Tibial nerve (tissue), 4 donors: Measurements from ENCODE around the gene POLR3A. TPM values are rescaled to one million over a fixed set of nuclear protein-coding genes. Genes with fewer than 3 reads are reported as not detected.
A peak's percentile ranks its signal among the peaks of the same experiment; 100 is the strongest.

ENCODE experiments used
- DNase-seq, 2 donors: peaks; one replicate each; pipeline ENCODE4 v3.0.0-alpha.2; 2019; ENCODE audit warnings: low spot score in 2 of 2
- H3K27ac ChIP-seq, 4 donors: fragments of 200-600 bp; sonication (generic) in 3 of 4; one replicate each; pipeline ENCODE4 v1.5.1; 2017 to 2019; ENCODE audit warnings: mild to moderate bottlenecking in 1 of 4
- H3K27me3 ChIP-seq, 2 donors: fragments of 200-600 bp; sonication (generic) in 1 of 2; one replicate each; pipeline versions ENCODE4 v1.5.1 to v1.6.0; 2017 to 2019
- H3K36me3 ChIP-seq, 3 donors: fragments of 200-600 bp; sonication (generic); one replicate each; pipeline ENCODE4 v1.5.1; 2018 to 2019
- H3K4me1 ChIP-seq, 4 donors: fragments of 200-600 bp; sonication (generic) in 3 of 4; one replicate each; pipeline ENCODE4 v1.5.1; 2017 to 2019
- H3K4me3 ChIP-seq, 4 donors: fragments of 200-600 bp; sonication (generic) in 3 of 4; one replicate each; pipeline ENCODE4 v1.5.1; 2017 to 2019; ENCODE audit warnings: mild to moderate bottlenecking in 1 of 4, moderate library complexity in 1 of 4
- H3K9me3 ChIP-seq, 4 donors: fragments of 200-600 bp; sonication (generic) in 3 of 4; one replicate each; pipeline ENCODE4 v1.5.1; 2017 to 2019
- EP300 ChIP-seq, 2 donors: sonication (generic); formaldehyde crosslinking; IDR thresholded peaks; one replicate each; pipeline ENCODE4 v1.6.1; 2017; ENCODE audit warnings: antibody characterized with exemption in 2 of 2, mild to moderate bottlenecking in 1 of 2
- POLR2A ChIP-seq, 2 donors: fragments of 450-650 bp; IDR thresholded peaks; one replicate each; pipeline ENCODE4 v1.6.1; 2017; ENCODE audit warnings: antibody characterized with exemption in 2 of 2, mild to moderate bottlenecking in 2 of 2, moderate library complexity in 2 of 2
- WGBS, 2 donors: methylation state at CpG; one replicate each; pipeline ENCODE4 v1.1.5; 2018; 5-methylcytosine and 5-hydroxymethylcytosine counted together
- total RNA-seq, 4 donors: library from RNA; depleted of rRNA; stranded (reverse); fragments of >200 nt; gene quantifications; one replicate each; pipeline ENCODE4 v1.1.0, GENCODE V29; 2016
- TF ChIP-seq, protein P1 (sequence below), 5 experiments: fragments of 200-600 bp in 3 of 5; fragments of 450-650 bp in 2 of 5; sonication (generic) in 3 of 5; IDR thresholded peaks; one replicate each; pipeline ENCODE4 v1.5.1; 2016 to 2019; ENCODE audit warnings: antibody characterized with exemption in 5 of 5, mild to moderate bottlenecking in 3 of 5, moderate library complexity in 2 of 5

Gene POLR3A
- total RNA-seq, 4 donors from 2014 or later: 10.2 to 16.8 (median 11.4) TPM

DNA sequence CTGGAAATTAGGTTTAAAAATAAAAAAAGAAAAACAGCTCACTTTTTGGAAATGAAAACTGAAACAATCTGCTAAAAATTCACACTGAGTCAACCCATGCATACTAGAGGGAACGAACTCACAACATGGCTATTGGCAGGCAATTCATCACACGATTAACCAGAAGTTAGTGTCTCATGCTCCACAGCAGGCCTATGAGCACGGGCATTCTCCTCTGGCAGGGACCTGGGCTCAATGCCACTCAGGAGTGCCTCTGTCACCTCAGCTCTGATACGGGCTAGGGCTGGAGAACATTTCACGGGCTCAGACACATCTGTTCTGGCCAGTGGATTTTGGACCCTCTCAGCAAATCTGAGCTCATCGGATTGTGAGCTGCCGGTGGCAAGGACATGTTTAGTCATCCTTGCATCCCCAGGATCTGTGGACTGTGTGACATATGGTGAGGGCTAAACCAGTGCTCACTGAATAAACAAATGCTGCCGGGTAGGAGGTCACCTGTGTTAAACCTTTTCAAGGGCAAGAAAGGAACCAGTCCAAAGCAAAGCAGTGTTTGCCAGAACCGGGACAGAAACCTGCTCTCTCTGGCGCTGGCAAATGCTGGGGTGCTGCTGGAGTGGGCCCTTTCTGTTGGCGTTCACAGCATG is 40.1 kb downstream of the POLR3A start:
- Histone ChIP-seq H3K4me3 (no peak overlapping the region), H3K4me1 (no peaks in the 10 kb centered on the region), H3K27me3 (no peaks in the 10 kb centered on the region), H3K36me3 (peaks cover 4 to 99% (median 5%) of the 10 kb centered on the region in 3 donors), H3K9me3 (no peaks in the 10 kb centered on the region), H3K27ac (no peak overlapping the region)
- WGBS, 2 donors: 83 to 86% methylated on average over 11 of the region's 11 CpGs
- TF ChIP-seq POLR2A (IDR thresholded peaks at IDR 0.05): no peak
- TF ChIP-seq, protein P1, sequence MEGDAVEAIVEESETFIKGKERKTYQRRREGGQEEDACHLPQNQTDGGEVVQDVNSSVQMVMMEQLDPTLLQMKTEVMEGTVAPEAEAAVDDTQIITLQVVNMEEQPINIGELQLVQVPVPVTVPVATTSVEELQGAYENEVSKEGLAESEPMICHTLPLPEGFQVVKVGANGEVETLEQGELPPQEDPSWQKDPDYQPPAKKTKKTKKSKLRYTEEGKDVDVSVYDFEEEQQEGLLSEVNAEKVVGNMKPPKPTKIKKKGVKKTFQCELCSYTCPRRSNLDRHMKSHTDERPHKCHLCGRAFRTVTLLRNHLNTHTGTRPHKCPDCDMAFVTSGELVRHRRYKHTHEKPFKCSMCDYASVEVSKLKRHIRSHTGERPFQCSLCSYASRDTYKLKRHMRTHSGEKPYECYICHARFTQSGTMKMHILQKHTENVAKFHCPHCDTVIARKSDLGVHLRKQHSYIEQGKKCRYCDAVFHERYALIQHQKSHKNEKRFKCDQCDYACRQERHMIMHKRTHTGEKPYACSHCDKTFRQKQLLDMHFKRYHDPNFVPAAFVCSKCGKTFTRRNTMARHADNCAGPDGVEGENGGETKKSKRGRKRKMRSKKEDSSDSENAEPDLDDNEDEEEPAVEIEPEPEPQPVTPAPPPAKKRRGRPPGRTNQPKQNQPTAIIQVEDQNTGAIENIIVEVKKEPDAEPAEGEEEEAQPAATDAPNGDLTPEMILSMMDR (IDR thresholded peaks at IDR 0.05): no peak
- TF ChIP-seq EP300 (IDR thresholded peaks at IDR 0.05): no peak
- no peak for DNase-seq

DNA sequence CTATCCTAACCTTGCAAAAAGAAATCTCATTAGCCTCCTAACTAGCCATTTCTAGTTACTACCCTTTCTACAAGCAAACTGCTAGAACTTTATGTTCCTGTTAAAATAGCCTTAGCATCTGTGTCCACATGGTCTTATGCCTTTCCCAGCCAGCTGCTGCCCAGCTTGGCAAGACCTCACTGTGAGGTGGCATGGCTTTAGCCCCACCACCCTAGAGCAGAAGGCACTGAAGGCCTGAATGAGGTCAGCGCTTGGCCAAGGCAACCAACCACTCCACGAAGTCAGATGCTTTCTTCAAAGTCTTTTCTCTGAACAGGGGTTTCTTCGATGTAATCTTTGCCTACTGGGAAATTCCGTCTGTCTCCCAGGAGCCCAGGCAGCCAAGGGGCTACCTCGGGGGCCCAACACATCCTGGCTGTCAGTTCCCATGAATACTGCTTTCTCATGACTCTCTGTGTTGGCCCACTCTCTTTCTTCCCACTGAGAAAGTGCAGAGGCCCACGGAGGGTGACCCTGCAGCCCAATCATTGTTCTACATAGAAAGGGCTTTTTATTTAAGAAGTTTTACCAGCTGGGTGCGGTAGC is 41.6 kb downstream of the POLR3A start:
- peaks cover 0 to 99% (median 11%) of the 10 kb centered on the region in 3 donors for H3K36me3 ChIP-seq
- WGBS, 2 donors: 59 to 64% methylated on average over 7 of the region's 7 CpGs
- H3K9me3 ChIP-seq: no peaks in the 10 kb centered on the region
- no peaks in the 10 kb centered on the region for H3K4me1 ChIP-seq
- DNase-seq: no peak
- TF ChIP-seq, protein P1 (IDR thresholded peaks at IDR 0.05): no peak
- TF ChIP-seq POLR2A (IDR thresholded peaks at IDR 0.05): no peak
- no peak for TF ChIP-seq EP300 (IDR thresholded peaks at IDR 0.05)
- no peaks in the 10 kb centered on the region for H3K27me3 ChIP-seq
- H3K27ac ChIP-seq: no peak overlapping the region
- H3K4me3 ChIP-seq: no peak overlapping the region

DNA sequence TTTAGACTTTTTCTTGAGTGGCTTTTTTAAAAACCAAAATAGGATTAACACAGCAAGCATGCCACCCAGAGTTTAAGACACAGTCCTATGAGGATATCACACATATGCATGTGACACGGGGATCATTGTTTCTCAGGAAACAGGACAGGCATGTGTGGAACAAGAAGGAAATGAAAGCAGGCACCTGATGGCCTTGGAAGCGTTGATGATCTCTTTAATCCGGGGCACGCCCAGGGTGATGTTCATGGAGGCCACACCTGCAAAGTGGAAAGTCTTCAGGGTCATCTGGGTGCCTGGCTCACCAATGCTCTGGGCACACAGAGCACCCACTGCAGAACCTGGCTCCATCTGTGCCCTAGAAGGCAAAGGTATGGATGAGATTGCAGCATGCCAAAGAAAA is 44.3 kb downstream of the POLR3A start:
- peaks cover 2 to 98% (median 22%) of the 10 kb centered on the region in 3 donors for H3K36me3 ChIP-seq
- no peaks in the 10 kb centered on the region for H3K9me3 ChIP-seq
- WGBS, 2 donors: 71 to 88% methylated on average over 4 of the region's 4 CpGs
- TF ChIP-seq, protein P1 (IDR thresholded peaks at IDR 0.05): no peak
- TF ChIP-seq EP300 (IDR thresholded peaks at IDR 0.05) (no peak), POLR2A (IDR thresholded peaks at IDR 0.05) (no peak)
- no peak for DNase-seq
- H3K4me1 ChIP-seq: no peaks in the 10 kb centered on the region
- no peak overlapping the region for H3K27ac ChIP-seq
- H3K4me3 ChIP-seq: no peak overlapping the region
- no peaks in the 10 kb centered on the region for H3K27me3 ChIP-seq

DNA sequence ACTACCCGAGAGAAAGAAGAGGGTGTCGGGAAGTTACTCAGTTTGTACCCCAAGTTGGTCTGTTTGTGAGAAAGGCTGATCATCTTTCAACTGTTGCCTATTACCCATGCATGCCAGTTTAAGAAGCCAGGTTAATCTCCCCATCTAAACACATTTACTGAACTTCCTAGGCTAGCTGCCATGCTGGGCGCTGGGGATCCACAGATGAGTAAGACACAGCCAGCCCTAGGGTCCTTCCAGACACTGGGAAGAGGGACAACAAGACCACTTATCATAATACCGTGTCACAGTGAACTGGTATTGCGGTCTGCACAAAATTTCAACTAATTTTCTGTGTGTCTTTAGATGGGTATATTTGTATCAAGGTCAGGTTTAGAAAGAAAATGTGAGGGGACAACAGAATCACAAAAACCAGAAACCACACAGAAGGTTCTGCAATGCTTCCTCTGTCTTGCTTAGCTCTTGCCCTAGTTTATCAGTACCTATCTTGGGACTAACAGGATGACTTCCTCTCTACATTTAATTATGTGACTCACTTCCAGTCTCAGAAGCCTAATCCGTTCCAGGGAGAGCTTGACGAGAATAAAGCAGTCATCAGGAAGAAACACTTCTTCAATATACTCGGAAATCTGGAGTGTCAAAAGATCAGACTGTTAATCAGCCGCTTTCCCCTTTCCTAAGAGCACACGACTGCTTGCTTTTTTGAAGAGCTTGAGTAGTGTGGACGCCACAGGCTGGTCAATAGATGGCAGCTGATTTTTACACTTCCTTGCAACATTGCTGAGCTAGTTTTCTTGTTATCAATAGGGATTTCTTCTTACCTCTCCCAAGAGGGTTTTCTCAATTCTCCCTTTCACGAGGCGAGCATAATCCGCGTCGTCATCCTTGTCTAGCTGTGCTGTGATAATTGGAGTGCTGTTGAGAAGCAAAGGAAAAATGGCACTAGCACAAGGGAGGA is 45.7 kb downstream of the POLR3A start:
- 64 to 68% methylated on average over 16 of the region's 16 CpGs for WGBS, 2 donors
- H3K4me3 ChIP-seq: no peak overlapping the region
- H3K4me1 ChIP-seq: no peaks in the 10 kb centered on the region
- no peaks in the 10 kb centered on the region for H3K9me3 ChIP-seq
- H3K36me3 ChIP-seq: peaks cover 2 to 98% (median 34%) of the 10 kb centered on the region in 3 donors
- no peaks in the 10 kb centered on the region for H3K27me3 ChIP-seq
- no peak overlapping the region for H3K27ac ChIP-seq
- no peak for DNase-seq
- TF ChIP-seq POLR2A (IDR thresholded peaks at IDR 0.05) (no peak), EP300 (IDR thresholded peaks at IDR 0.05) (peak in 1 of 2 donors; percentile 44)
- TF ChIP-seq, protein P1 (IDR thresholded peaks at IDR 0.05): no peak
